ENCODE data around the gene AKAP12.

The AKAP12 gene

DNA sequence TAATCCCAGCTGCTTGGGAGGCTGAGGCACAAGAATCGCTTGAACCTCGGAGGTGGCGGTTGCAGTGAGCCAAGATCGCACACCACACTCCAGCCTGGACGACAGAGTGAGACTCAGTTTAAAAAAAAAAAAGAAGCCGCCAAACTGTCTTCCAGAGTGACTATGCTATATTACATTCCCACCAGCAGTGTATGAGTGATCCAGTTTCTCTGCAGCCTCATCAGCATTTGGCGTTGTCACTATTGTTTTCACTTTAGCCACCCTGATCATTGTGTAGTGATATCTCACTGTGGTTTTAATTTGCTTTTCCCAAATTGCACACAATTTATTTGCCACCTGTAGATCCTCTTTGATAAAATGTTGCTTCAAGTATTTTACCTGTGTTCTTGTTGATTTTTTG lies 6.0 kb upstream of the AKAP12 start:
- DNase-seq (ENCODE audit: low spot score): no peak

DNA sequence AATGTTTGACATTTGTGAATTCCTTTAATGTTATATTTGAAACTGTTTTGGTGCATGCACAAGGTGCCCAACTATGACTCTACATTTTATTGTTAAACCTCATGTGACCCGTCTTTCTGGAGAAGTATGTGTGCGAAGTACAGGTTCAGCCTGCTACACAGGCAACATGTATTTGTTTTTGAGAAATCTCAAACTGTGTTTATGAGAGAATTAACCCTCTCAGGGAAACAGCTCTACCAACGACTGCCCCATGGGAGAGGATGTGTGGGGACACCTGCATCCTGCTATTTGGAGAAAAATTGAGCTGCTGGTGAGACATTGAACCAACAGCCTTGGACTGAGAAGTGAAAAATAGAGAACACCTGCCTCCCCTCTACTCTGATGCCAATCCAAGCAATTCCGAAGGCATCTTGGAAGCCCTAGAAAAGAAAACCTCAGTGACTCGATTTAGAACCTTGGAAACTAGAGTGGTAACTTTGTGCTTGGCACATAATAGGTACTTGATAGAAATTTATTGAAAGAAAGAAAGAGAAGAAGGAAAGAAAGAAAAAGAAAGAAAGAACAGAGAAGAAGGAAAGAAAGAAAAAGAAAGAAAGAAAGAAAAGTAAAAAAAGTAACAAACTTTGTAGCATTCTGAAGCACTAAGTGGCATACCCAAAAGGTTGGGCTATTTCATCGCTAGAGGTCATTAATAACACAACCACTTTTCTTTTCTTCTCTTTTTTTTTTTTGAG lies 2.9 kb upstream of the AKAP12 start:
- no peak for DNase-seq (ENCODE audit: low spot score)

DNA sequence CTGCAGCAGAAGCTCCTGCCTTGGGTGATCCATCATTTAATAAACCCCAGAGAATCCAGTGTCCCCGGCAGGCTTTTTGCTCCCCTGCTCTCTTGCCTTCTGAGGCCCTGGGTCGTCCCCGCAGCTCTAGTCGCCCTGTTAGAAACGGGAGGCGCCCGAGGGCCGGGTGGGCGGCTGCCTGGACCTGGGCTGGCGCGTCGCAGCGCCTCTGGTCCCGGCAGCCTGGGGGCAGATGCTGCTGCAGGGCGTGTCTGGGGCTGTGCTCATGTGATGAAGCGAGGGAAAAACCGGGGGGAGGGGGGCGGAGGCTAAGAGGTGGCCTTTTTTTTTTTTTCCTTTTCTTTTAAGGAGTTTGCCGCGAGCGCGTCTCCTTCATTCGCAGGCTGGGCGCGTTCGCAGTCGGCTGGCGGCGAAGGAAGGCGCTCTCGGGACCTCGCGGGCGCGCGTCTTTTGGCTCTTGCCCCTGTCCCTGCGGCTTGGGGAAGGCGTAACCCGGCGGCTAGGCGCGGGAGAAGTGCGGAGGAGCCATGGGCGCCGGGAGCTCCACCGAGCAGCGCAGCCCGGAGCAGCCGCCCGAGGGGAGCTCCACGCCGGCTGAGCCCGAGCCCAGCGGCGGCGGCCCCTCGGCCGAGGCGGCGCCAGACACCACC lies 394 bp downstream of the AKAP12 start:
- DNase-seq (ENCODE audit: low spot score): peak; percentile 88

DNA sequence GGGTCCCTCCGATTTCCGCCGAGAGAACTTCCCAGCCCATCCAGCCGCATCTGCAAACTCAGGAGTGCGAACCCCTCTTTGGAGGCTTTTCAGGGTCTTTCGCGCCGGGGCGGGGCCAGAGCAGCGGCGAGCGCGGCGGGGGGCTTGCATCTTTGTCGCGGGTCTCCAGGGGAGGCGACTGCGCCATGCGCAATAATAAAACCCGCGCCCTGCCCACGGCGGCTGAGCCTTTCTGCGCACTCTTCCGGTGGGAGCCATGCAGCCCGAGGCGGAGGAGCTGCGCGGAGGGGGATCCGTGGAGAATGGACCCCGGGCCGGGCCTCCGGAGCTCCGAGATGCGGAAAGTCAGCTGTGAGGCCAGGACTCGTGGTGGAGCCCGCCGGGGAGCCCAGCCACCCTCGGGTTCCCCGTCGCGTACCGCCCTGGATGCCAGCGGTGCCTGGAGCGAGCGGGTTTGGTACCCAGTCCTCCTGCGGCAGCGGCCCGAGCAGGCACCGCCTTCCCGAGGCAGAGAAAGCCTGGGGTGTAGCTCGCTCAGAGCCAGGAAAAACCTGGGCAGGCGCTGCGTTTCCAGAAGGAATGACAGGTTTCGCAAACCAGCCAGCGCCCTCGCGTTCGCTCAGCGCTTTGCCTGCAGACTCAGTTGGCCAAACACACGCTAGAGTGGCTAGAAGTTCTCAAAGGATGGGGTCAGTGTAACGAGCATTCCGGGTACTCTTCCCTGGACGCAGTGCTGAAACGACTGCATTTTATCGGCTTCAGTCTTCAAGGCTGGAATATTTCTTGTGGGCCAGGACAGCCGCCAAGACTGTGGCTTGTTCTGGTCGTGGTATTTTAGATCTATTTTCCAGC lies 1.2 kb downstream of the AKAP12 start:
- peak; percentile 73 for DNase-seq (ENCODE audit: low spot score)

DNA sequence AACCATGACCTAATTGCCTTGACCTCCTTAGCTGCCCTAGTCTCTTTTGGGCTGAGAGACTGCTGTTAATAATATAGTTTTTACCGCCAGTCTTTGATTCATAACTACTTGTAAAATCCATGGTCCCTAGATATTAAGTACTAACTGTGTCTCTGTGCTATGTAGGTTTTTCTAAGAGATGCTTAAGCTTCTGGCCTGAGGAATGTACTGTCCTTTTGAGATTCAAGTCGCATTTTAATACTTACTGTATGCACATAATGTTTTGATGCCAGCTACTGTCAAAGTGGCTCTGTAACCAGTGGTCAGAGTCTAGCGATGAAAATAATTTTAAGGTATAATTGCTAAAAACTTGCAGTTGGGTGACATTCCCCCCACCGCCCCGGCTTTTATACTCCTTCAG lies 2.1 kb downstream of the AKAP12 start:
- no peak for DNase-seq (ENCODE audit: low spot score)

DNA sequence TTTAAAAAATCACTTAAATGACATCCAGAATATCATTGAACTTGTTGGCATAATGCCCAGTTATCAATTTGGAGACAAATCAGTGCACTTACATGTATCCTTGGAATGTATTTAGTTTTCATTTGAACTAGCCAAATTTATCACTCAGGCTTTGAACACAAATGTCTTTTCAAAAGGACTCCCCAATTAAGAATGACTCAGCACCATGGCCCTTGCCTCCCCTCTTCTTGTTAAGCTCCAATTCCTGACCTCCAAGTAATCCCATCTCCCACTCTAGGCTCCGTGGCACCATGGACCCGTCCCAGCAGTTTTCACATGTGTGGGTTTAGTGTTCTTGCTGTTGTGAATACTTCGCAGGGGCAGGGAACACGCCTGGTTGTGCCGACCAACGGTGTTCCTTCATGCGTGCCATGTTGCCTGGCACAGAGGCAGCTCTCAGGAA lies 2.7 kb downstream of the AKAP12 start:
- no peak for DNase-seq (ENCODE audit: low spot score)

DNA sequence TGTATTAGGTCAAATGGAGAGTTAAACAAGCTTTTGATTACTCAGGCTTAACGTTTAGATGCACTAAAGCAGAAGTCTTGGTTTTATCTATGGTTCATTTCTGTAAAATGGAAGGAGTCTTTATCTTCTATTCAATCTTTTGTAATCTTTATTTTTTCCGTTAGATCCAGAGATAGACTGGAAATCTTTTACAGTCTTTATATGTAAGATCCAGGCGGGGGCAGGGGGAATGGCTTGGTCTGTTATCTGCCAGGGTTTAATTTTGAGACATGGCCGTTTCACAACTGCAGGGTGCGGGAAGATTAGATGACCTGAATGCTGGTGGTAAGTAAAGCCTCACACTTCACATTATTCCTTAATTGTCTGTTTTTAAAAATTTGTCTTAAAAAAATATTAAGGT lies 3.7 kb downstream of the AKAP12 start:
- DNase-seq (ENCODE audit: low spot score): no peak

DNA sequence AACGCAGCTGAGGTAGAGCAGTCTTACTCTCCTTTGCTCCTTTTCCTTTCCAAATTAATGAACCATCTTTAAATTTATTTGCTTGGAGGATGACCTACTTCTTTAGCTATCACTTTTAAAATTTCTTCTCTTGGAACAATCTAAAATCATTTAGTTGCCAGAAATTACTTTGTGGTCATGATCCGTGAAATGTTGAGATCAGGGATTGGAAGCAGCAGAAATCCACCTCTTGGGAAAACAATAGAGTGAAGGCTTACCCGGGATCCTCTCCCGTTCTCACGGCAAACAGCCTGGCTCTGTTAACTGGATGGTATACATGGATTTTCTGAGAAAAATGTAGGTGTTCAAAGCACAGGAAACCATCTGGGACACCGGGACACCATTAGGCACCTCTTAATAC lies 7.7 kb downstream of the AKAP12 start:
- no peak for DNase-seq (ENCODE audit: low spot score)

DNA sequence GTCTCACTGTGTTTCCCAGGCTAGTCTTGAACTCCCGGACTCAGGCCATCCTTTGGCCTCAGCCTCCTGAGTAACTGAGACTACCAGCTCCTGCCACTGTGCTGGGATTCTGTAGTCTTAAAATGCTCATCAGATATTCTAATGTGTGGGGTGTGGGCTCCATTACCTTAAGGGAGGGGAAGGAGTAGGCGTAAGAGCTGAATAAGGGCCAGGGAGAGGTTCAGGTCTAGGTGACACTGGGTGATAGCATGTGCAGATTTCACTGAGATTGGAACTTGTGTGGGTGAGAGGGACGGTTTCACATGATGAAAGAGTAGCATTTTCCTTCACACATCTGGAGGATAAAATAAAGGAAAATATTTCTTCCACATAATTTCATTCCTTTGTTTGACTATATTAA lies 8.5 kb downstream of the AKAP12 start:
- no peak for DNase-seq (ENCODE audit: low spot score)

DNA sequence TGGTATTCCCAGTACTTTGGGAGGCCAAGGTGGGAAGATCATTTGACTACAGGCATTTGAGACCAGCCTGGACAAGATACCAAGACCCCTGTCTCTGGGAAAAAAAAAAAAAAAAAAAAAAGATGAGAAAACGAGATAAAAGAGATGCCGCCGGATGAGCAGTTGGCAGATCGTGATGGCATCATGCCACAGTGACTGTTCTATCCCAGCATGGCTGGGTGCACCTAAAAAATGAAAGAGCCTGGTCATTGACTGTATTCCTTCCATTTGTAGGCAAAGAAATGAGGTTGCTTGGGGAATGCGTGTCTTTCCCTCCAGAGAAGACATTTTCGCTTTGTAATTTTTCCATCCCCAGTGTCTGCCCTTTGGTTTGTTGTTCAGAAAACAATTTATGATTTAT lies 12.9 kb downstream of the AKAP12 start:
- no peak for DNase-seq (ENCODE audit: low spot score)

DNA sequence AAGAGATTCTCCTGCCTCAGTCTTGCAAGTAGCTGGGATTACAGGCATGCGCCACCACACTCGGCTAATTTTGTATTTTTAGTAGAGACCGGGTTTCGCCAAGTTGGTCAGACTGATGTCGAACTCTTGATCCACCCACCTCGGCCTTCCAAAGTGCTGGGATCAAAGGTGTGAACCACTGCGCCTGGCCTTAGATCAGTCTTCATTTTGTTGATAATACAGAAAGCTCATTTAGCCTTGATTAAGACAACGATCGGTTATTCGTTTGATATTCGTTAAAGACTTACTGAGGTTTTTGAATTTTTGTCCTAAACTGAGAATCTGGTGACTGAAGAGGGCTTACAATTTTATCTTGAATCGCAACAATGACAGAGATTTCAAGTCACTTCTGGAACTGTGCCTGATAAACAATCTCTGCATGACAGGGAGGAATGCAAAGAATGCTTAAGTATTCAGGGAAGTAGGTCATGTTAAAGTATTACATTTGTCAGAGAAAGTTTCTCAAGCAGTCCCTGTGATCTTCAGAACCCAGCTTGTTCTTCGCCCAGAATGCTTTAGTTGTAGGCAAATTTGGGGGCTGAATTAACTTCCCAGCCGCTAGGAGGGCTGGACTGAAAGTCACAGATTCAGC lies 14.8 kb downstream of the AKAP12 start:
- DNase-seq (ENCODE audit: low spot score): no peak

DNA sequence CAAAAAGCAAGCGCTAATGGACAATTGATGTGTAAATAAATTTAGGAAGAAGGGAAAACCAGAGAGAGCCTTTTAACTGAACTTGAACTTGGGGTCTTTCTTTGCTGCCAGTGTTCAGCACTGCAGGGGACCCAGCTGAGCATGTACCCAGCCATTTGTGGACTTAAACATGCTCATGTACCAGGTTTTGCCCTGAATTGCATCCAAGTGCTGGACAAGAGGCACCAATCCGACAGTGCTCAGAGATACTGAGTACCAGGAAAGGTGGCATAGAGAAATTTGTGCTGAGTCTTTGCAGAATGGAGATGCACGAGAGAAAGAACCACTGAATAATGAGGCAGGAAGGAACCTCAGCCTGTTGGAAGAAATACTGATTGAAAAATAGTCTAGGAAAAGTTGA lies 16.0 kb downstream of the AKAP12 start:
- DNase-seq (ENCODE audit: low spot score): no peak

DNA sequence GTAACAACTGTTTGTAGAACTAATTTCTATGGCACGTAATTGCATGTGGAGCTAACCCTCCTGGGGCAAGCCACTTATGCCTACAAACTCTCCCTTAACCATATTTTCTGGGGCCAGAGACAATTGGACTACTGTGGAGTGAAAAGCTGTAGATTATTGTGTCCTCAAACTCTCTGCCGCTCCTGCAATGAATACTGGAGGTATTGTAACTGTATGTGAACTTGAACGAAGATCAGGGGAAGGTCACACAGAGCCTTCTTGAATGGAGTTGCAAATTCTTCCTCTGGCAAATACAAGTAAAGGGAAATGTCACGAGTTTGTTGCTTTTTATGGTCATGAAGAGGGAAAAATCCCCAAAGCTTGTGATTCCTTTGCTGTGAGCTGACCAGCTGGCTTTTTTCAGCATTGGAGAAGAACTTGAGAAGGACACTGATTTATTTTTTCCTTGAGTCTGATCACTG lies 18.2 kb downstream of the AKAP12 start:
- no peak for DNase-seq (ENCODE audit: low spot score)

DNA sequence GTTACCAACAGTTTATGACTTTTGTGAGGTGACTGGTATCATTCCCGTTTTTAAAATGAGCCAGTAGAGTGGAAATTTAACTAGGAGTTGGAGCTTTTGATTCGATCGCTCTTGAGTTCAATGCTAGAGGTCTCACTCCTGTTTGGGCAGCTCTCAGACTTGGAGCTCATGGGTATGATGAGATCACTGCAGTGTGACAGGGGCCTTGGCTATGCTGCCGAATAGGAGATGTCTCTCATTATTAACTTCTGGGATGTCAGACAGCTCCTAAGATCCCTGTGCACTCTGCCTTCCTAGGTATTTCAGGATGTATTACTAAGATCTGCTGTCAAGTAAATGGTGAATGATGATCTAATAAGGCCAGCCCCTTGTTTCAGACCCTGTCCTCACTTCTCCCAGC lies 20.4 kb downstream of the AKAP12 start:
- no peak for DNase-seq (ENCODE audit: low spot score)

DNA sequence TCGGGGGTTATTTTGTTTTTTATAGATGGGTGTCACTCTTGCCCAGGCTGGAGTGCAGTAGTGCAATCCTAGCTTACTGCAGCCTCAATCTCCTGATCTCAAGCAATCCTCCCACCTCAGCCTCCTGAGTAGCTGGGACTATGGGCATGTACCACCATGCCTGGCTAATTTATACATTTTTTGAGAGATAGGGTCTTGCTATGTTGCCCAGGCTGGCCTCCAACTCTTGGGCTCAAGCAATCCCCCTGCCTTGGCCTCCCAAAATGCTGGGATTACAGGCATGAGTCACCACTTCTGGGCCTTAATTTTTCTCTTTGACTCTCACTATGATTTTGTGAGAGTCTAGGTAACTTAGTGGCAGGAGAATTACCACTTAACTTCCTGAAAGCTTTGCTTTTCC lies 23.3 kb downstream of the AKAP12 start:
- no peak for DNase-seq (ENCODE audit: low spot score)

DNA sequence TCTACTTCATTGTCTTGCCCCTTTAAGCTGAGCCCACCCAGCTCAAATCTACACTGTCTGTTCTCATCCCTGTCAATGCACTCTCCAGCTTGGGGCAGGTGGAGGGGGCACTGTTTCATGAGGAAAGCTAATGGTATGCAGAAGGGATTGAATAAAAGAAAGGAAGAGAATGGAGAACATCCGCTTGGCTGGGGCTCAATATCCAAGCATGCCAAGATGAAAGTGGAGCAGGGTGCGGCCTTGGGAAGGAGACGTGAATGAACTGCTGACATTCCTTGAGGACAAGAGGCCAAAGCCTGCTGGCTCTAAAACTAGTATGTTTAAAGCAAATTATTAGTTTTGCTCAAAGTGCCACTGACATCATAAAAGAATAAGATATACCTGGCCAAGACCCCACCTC lies 24.2 kb downstream of the AKAP12 start:
- peak; percentile 68 for DNase-seq (ENCODE audit: low spot score)

DNA sequence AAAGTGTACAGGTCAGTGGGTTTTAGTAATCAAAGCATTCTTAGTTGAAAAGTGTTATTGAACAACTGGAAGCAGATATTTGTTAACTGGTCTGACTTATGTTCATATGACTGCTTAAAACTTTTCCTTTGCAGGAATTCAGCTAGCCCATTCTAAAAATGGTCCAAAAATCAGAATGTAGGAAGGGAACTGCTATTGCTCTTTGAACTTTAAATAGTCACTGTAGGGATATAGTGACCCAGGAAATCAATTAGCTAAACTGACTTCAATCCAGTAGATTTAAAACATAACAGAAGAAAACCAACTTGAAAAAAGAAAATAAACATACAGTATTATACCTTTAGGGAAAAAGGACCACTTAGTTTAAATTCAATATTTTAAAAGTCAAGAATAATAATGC lies 25.5 kb downstream of the AKAP12 start:
- no peak for DNase-seq (ENCODE audit: low spot score)

DNA sequence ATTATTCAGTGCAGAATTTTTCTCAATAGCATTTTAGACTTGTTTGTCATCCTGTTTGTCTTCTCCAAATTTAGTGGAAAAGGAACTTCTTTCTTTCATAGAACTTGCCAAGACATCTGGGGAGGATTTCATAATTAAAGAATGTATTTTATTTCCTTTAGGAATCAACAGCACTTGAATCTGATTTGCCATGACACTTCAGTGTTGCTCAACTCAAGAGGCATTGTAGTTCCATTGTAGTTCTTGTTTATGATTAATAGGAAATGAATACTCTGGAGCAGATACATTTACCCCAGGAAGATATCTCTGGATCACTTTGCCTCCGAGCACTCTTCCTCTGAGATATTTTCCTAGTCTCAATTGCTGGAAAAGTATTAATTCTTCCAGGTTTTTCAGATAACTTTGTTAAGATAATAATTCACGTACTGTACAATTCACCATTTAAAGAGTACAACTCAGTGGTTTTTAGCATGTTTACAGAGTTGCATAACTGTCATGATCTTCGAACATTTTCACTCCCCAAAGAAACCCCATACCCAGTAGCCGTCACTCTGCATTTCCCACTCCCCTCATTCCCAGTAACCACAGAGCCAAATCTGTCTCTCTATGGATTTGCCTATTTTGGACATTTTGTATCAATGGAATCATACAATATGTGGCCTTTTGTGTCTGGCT lies 29.7 kb downstream of the AKAP12 start:
- no peak for DNase-seq (ENCODE audit: low spot score)

DNA sequence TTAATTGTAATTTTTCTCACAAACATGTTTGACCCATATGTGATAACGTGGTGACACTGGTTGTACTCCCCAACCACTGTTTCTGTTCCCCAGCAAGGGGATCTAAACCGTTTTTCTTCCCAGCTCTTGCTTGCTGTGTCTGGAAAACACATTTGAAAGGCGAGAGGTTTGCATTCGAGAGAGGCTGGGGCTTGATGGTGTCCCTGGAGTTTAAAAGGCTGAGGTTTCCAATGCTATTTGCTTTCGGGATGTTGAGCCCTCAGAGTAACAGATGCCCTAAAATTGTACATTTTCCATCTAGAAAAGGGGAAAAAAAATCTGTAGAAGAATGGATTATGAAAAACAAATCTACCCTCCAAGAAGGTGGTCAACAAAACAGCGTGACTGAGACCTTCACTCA lies 35.4 kb downstream of the AKAP12 start:
- no peak for DNase-seq (ENCODE audit: low spot score)

DNA sequence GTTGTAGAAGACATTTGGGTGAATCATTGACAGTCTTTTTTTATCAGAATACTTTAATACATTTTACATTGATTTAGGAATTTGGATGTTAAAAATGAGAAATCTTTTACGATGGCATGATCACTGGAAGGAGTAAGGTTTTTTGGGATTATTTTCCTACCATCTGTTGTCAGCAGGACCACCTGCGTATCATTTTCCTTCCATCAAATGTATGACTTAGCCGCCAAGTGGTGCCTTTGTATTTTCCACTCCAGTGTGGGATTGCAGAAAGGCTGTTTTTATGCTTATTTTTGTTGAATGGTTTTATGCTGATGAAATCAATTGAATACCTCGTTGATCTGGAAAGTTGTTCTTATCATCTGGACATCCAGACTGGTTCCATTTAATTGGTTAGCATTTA lies 35.8 kb downstream of the AKAP12 start:
- DNase-seq (ENCODE audit: low spot score): no peak

DNA sequence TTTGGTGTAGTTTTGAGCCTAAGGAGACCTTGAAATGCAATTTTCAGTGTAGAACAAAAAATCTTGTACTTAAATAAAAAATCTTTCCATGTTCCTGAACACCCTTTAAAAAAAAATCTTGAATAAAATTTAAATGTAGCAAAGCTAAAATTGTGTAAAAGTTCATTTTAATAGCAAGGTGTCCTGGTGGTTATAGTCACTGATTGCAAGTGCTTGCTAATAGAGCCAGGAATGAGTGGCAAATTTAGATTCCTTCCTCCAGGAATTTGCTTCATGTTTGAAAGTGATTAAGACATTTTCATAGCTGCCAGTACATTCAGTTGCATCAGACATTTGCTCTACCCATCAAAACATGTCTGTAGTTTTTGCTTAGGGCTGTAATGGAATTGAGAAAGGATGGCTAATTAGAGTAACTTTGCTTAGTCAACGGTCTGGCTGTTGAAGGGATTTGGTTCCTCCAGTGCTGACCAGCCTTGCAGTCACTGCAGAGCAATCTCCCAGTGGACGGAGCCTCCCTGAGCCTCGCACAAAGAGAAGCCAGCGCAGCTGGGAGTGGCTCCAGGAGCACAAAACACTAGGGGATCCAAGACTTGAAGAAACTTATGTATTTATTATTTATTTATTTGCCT lies 36.5 kb downstream of the AKAP12 start:
- no peak for DNase-seq (ENCODE audit: low spot score)

Measured in left forelimb (tissue), 1 donor.